WI38 (cell line): ENCODE data around the gene NUDT14.

Experiments
- H3K4me3 ChIP-seq: 2 replicates; pipeline ENCODE4 v1.5.1; 2011; ENCODE audit warnings: low read depth, mild to moderate bottlenecking, control low read depth, low read length
- TF ChIP-seq, protein P1 (sequence below): IDR thresholded peaks from 2 replicates; pipeline ENCODE4 v1.5.1; 2012; ENCODE audit warnings: low read depth, mild to moderate bottlenecking, control low read depth, low read length

The NUDT14 gene

DNA sequence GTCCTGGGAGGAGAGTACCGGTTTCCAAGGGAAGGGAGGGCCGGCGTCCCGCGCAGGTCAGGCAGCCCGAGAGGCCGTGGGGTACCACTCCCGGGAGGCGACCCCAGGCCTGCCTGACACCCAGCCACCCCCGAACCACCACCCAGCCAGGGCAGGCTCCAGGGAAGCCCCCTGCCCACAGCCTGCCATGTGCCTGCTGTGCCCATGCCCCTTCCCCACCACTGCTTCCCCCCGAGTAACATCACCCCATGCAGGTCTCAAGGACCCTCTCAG, 2.3 kb downstream of the NUDT14 start:
- H3K4me3 ChIP-seq, result no peak overlapping the region
- TF ChIP-seq, protein P1, sequence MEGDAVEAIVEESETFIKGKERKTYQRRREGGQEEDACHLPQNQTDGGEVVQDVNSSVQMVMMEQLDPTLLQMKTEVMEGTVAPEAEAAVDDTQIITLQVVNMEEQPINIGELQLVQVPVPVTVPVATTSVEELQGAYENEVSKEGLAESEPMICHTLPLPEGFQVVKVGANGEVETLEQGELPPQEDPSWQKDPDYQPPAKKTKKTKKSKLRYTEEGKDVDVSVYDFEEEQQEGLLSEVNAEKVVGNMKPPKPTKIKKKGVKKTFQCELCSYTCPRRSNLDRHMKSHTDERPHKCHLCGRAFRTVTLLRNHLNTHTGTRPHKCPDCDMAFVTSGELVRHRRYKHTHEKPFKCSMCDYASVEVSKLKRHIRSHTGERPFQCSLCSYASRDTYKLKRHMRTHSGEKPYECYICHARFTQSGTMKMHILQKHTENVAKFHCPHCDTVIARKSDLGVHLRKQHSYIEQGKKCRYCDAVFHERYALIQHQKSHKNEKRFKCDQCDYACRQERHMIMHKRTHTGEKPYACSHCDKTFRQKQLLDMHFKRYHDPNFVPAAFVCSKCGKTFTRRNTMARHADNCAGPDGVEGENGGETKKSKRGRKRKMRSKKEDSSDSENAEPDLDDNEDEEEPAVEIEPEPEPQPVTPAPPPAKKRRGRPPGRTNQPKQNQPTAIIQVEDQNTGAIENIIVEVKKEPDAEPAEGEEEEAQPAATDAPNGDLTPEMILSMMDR, result no peak

DNA sequence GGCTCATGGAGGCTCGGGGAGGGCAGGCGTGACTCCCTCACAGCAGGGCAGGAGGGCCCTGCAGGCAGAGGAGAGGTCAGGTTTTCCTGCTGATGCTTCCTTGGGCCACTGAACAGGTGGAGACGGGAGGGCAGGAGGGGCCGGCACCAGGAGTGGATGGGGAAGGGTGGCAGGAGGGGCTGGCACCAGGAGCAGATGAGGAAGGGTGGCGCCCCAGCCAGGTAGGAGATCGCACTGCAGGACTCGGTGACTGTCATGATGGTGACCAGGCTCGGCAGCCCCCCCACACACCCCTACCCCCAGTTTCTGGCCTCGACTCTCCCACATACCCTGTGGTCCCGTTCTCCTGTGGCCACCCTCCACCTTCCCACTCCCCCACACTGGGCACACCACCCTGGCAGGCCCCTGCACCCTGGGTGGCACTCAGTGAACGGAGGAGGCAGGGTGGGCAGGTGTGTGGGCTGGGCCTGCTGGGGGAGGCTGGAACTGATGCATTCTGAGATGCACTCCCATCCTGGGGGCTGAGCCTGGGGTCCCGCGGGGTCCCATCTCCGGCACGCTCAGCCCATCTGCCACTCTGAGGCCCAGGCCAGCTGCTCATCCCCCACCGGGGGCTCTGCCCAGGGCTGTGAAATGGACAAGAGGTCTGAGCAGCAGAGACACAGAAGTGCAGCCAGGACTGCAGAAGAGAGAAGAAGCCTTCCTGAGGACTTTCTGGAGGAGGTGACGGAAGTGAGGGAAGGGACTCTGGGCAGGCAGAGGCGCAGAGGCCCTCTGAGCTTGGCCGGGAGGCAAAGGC, 2.8 kb downstream of the NUDT14 start:
- TF ChIP-seq, protein P1, result no peak
- H3K4me3 ChIP-seq, result no peak overlapping the region

DNA sequence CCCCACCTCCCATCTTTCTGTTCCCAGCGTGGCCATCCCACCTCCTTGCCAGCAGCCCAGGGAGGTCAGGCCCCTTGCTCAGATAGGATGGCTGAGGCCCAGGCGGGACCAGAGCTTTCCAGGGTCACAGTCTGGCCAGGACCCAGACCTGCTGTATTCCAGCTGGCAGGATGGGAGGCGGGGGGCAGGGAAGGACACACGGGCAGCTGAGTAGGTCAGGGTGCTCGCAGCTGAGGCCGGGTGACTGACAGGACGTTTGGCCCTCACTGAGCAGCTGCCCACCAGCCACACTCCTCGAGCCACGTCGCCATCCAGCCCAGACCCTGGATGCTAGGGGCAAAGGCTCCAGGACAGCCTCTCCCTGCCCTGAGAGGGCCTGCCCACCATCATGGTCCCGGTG, 4.0 kb downstream of the NUDT14 start:
- no peak overlapping the region for H3K4me3 ChIP-seq
- TF ChIP-seq, protein P1, result no peak

DNA sequence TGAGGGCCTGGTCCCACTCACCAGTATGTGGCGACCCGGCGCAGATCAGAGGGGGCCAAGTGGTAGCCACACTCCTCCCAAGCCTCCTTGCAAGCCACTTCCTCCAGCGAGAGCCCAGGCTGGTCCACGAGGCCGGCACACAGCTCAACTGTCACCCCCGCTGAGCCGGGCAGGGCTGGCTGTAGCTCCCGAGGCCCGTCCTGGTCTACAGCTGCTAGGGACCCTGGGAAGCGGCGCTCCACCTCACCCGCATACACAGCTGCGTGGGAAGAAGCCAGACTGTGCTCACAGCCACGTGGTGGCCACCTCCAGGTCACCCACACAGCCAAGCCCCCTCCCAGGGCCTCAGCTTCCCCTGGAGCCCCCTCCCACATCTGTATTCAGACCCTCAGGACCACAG, 4.6 kb downstream of the NUDT14 start:
- H3K4me3 ChIP-seq, result no peak overlapping the region
- TF ChIP-seq, protein P1, result no peak

DNA sequence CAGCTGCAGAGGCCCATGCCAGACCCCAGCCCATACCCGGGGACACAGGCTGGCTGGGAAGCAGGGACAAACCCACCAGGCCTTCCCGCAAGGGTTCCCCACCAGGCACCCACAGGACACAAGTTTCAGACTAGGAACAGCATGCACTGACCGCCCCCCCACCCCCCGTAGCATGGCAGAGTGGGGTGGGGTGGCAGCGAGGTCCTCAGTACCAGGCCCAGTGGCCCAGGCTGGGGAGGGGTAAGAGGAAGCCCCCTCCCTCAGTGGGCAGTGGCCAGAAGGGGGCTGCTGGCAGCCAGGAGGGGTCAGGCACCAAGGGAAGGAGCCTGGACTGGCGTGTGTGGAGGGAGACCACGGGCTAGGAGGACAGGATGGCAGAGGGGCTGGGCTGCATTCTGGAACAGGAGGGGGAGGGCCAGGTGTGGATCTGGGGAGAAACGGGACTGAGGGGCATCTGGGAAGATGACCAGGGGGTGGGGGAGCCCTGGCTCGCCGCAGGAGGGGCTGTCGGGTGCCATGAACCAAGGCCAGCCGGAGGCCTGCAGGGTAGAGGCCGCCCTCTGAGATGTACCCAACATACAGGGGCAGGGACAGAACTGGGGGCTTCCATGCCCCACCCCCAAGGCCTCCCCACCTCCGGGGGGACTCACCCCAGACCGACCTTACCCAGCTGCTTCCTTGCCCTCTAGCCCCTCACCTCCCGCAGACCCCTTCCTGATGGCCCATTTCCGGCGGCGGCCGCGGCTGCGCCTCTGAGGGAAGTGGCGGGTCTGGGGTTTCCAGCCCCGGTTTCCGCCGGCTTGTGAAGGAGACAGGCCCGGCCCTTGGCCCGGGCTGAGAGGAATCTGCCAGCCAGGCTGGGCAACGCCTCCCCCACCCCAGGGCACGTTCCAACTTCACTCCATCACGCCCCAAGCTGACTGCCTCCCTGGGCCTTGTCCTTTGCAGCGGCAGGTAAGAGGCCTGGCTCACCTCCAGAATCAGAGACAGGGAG, 6.9 kb downstream of the NUDT14 start:
- TF ChIP-seq, protein P1, result no peak
- H3K4me3 ChIP-seq, result no peak overlapping the region

DNA sequence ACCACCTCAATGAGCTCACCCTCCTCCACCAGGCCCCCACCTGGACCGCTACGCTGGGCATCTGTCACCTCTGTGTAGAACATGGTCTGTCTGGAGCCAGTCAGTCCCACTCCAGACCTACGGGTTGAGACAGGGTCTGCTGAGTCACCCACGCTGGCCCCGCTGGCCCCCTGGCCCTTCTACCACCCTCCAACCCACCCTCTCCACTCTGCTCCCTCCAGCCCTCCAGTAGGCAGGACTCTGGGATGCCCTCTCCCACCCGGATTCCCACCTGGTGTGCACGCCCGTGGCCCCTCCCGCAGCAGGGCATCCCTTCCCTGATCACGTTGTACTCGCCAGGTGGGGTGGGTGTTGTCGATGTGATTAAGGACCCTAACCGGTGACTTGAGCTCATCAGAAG, 8.0 kb downstream of the NUDT14 start:
- no peak overlapping the region for H3K4me3 ChIP-seq
- TF ChIP-seq, protein P1, result no peak

DNA sequence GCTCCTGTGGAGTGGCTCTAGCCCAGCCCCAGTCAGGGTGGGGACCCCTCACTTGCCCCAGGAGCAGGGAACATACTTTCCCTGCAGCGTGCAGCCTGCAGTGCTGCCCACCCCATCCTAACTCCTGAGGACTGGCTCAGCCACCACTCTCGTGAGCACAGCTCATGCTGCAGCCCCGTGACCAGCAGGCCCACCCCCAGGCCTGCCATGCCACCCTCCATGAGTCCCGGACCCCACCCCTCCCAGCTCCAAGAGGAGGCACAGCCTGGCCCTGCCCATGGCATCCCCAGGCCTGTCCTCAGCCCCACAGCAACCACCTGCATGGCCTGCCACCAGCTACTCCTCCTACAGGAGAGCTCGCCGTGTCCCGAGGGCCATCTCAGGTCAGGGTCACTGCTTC, 8.6 kb downstream of the NUDT14 start:
- no peak overlapping the region for H3K4me3 ChIP-seq
- TF ChIP-seq, protein P1, result no peak
